Peyer's patch (tissue), 4 donors: Measurements from ENCODE around the gene MYO15A.

ENCODE experiments used
- CTCF ChIP-seq, 6 experiments: fragments of 450-650 bp in 4 of 6; fragments of 200-600 bp in 2 of 6; sonication (generic) in 1 of 6; IDR thresholded peaks; one replicate each; pipeline ENCODE4 v1.5.1; 2017 to 2019; ENCODE audit warnings: antibody characterized with exemption in 6 of 6, mild to moderate bottlenecking in 3 of 6, moderate library complexity in 1 of 6
- POLR2A ChIP-seq, 2 donors: fragments of 450-650 bp; IDR thresholded peaks; one replicate each; pipeline ENCODE4 v1.5.1; 2017; ENCODE audit warnings: antibody characterized with exemption in 2 of 2, mild to moderate bottlenecking in 2 of 2, moderate library complexity in 2 of 2

DNA sequence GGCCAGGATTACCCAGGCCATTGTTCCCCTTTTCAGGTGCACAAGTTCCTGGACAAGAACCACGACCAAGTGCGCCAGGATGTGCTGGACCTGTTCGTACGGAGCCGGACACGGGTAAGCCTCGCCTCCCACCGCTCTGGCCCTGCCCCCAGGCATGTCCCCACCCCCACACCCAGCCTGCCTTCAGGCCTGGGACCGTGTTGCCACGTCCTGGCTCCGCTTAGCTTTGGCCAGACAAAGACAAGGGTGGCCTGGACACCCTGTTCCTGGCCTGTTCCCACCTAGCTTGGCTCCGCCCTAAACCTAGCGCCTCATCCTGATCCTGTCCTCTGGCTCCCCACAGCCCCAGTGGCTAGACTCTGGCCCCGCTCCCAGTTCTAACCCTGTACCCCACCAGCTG lies 30.9 kb downstream of the MYO15A start:
- TF ChIP-seq CTCF (IDR thresholded peaks at IDR 0.05) (no peak), POLR2A (IDR thresholded peaks at IDR 0.05) (no peak)
